M059J (cell line): ENCODE results near the gene VENTX. TPM values are rescaled to one million over a fixed set of nuclear protein-coding genes. Genes with fewer than 3 reads are reported as not detected.
"Not testable (repeated sequence)": the region's sequence is repeated elsewhere in the genome, so short reads cannot be mapped to it uniquely, and the experiment has no call there.

Source experiments
- DNase-seq: peaks from one replicate; pipeline ENCODE4 v3.0.0-alpha.2; 2012; ENCODE audit warnings: low read depth
- total RNA-seq: library from RNA; depleted of rRNA; stranded (reverse); fragments of >200 nt; shearing (Covaris generic); gene quantifications from 2 replicates; pipeline ENCODE4 v1.2.3, GENCODE V29; 2014

VENTX gene
- total RNA-seq, 1 experiment from 2014 or later: not detected

DNA sequence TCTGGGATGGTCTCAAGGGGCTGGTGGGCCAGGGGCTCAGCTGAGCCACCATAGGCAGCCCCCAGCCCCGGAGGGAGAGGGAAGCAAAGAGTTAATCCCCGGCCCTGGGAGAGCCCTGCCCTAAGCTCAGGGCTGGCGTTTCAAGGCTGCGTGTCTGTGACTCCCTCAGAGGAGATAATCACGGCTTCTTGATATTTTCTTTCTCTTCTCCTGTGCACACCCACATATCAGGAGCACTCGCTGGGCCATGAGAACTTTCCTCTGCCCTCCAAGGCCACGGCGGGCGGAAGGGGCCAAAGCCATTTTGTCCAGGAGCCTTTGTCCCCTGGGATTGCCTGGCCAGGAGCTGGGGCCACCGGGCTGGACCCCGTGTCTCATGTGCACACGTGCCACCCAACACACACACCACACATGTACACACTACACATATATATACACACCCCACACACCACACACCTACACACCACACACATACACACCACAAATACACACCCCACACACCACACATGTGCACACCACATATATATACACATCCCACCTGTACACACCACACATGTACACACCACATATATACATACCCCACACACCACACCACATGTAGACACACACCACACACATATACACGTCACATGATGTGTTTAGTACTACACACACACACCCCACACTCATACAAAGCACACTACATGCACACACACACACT, 16.9 kb downstream of the VENTX start:
- DNase-seq: no peak

DNA sequence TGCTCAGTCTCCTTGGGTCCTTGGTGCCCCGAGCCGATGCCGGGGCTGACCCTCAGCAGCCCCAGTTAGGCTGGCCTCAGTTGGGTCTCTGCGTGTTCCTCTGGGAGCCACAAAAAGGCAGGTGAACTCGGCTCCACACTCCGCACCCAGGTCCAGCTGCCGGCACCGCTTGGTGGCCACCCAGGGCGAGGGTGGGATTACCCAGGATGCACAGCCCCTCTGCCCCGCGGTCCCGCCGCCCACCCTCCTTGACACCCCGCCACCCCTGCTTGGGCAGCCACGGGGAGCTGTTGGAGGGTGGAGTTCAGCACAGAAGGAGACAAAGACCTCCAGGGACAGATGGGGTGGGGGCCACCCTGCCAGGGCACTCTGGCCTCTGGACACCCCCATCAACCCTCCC, 17.7 kb downstream of the VENTX start:
- no peak for DNase-seq

DNA sequence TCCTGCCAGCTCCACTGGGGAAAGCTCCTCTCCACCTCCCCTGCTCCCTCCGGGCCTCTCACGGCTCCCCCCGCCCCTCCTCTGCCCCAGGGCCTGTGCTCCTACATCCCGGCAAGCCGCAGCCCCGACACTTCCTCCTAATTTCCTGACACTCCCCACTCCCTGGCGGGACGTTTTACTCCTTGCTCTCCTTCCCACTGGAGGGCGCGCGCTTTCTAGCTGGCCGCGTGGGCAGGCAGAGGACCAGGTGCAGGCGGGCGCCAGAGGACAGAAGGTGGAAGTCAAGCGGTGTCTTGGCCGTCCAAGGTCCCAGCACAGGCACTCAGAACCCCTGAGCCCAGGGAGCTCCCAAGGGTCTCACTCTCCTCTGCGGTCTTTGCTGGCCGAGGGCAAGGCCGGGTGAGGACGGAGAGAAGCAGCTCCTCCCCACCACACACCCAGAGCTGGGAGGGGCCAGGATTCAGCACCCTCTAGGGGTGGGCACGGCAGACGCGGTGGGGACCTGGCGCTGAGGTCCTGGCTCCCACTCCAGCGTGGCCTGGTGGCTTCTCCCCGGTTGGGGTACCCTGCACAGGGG, 19.9 kb downstream of the VENTX start:
- DNase-seq: no peak

DNA sequence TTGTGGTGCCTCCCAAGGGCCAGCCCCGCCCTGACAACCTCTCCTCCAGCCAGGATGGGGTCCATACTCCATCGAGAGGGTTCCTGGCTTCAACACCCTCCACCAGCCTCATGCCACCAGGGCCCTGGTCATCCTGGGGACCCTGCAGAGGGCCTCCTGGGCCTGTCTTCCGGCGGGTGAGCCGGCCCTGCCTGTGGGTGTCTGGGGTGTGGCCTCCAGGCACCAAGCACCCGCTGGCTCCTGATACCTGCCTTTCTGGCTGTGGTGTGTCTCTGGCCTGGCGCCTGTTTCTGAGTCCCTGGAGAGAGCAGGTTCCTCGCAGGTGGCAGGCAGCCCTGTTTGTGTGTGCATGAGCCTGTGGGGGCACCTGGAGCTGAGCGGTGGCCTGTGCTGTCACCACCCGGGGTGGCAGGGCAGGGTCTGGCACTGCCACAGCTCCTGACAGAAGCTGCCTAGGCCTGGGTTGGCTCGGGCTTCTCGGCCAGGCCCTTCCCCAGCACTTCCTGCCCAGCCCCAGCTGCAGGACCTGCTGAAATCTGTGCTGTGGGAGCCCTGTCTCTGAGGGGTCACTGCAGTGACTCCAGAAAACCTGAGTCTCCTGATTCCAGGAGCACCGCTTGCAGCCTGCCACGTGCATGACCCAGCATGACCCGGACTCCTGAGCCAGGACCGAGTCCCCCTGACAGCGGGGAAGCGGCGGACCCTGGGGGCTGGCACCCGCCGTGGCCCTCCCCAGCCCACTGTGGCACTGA, 20.6 kb downstream of the VENTX start:
- no peak for DNase-seq

DNA sequence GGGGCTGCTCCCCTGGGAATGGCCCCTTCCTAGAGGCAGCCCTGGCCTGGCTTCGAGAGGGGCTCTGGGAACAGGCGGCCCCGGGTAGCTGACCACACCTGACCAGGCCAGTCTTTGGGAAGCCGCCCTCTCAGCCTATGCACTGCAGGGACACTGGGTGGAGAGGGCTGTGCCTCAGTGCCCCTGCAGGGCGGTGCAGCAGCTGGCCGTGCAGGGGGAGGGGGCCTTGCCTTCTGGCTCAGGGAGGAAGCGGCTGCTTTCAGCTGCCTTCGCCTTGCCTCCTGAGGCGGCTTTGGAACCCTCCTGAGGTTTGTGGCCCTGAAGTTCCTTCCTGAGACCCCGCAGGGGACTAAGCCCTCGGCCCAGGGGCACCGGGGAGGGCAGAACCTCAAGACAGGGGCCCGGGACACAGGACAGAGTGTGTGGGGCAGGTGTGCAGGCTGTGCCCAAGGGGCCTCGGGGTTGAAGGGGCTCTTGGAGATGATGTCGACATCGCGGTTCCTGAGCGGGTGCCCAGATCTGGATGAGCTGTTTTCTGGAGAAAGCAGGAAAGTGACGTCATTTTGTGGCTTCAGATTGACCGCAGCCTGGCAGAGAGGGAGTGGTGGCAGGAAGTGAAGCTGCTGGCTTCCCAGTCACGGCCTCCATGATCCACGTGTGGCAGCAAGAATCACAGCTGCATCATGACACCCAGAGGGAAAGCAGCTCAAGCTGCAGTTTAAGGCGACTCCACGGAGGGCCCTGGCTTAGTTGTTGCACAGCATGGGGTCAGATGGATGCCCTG, 21.4 kb downstream of the VENTX start:
- peak; percentile 99 for DNase-seq

DNA sequence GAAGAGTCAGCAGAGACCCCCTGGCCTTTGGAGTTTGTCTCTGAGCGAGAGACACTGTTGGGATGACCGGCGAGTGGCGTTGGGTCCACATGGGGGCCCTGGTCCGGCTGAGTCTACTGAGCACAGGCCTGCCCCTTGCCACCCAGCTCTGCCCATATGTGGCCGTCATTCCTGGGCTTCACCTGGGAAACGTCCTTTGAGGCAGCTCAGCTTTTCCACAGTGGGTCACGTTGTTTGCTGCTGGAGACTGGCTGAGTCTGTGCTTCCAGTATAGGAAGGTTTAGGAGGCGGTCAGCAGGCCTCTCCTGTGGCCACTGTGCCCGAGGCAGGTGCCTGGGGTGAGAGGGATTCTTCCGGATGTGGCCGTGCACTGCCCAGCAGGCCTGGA, 21.9 kb downstream of the VENTX start:
- DNase-seq: peak; percentile 62

DNA sequence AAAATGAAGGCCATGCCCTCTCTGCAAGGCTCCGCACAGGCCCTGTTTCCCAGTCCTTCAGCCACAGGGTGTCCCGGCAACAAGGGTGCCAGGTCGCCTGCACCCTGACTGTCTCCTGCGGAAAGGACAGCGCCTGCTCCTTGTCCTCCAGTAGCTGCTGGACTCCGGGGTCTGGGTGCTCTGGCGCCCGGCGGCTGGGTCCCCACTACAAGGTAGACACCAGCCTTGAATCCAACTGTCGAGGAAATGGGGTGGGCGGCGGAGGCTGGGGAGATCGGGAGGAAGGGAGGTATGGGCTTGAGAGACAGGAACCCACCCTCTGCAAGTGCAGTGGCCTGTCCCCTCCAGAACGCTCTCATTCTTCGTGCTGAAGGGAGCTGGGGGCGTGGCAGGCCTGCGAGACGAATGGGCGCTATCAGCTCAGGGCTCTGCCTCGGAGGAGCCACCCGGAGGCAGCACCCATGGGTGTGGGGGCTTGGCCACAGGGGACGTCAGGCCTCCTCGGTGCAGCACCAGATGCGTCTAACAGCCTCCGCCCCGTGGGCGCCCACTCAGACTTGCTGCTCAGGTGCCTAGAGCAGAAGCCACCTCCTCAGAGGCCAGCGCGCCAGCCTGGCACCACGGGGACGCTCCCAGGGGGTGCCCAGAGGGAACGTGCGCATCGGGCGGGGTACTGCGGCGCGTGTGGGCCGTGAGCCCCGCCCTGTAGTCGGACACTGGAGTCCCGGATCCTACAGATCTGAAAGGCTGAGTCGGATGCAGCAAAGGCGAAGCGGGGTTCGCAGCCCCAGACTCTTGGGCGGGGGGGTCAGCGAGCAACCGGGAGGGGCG, 23.5 kb downstream of the VENTX start:
- DNase-seq: peak; percentile 40

DNA sequence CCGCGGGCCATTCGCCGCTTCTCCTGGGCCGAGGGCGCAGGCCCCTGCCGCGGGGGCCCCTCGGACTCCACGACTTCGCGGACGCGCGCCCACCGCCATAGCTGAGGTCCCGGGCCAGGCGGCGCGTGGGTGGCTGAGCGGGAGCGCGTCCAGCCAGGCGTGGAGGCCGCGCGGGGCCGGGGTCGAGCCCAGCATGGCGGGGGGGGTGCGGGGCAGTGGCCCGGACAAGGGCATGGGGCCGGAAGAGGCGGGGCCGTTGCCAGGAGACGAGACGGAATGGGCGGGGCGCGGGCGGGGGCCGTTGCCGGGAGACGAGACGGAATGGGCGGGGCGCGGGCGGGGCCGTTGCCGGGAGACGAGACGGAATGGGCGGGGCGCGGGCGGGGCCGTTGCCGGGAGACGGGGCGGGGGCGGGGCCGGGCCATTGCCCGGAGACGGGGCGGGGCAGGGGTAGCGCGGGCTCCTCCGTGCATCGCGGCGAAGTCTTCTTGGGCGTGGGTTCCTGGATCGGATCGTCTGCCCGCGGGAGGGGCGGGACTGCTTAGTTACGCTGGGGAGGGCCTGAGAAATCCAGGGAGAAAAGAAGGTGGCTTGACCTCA, 24.2 kb downstream of the VENTX start:
- peak; percentile 54 for DNase-seq

DNA sequence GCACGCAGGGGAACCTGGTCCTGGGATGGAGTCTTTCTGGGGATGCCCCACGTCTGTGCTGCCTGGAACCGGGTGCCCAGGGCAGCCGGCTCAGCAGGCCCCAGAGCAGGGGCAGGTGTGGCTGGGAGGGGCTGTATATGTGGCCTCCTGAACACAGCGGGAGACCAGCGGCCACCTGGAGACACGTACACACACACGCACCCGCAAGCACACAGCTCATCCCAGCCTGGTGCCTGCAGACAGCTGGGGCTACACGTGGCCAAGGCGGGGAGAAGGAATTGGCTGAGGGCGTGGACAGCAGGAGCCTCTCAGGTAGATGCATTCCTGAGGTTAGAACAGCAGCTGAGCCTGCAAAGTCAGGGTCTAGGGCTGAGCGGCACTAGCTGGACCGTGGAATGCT, 25.0 kb downstream of the VENTX start:
- DNase-seq: no peak

DNA sequence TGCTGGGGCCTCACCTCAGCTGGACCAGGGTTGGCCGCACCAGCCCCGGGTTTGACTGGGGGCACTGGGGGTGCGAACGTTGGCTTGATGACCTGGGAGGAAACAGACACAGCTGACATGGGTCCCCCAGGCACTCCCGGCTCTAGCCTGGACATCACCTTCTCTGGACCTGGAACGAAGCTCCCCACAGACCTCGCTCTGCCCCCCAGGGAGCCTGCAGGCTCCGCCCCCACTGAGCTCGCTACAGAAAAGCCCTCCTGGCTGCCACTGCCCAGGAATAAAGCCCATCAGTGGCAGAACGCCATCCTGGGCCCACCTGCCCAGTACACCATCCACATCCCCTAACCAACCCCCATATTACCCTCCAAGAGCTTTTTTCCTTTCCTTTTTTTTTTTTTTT, 26.0 kb downstream of the VENTX start:
- DNase-seq: no peak

DNA sequence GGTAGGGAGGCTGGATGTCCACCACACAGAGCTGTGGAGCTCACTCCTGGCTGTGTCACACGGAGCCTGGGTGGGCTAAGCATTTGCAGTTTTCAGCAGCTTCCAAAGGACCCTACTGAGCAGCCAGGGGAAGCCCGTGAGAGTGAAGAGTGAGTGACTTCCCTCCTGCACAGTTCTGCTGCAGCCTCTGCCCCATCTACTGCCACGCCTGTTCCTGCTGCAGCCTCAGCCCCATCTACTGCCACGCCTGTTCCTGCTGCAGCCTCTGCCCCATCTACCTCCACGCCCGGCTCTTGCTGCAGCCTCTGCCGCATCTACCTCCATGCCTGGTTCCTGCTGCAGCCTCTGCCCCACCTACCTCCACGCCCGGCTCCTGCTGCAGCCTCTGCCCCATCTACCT, 26.8 kb downstream of the VENTX start:
- DNase-seq: no peak

DNA sequence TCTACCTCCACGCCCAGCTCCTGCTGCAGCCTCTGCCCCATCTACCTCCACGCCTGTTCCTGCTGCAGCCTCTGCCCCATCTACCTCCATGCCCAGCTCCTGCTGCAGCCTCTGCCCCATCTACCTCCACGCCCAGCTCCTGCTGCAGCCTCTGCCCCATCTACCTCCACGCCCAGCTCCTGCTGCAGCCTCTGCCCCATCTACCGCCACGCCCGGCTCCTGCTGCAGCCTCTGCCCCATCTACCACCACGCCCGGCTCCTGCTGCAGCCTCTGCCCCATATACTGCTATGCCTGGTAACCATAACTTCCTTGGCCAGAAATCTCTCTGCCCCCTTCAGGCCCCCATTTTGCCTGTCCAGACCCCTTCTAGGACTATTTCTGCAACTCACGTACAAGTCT, 27.4 kb downstream of the VENTX start:
- DNase-seq: not testable (repeated sequence)

DNA sequence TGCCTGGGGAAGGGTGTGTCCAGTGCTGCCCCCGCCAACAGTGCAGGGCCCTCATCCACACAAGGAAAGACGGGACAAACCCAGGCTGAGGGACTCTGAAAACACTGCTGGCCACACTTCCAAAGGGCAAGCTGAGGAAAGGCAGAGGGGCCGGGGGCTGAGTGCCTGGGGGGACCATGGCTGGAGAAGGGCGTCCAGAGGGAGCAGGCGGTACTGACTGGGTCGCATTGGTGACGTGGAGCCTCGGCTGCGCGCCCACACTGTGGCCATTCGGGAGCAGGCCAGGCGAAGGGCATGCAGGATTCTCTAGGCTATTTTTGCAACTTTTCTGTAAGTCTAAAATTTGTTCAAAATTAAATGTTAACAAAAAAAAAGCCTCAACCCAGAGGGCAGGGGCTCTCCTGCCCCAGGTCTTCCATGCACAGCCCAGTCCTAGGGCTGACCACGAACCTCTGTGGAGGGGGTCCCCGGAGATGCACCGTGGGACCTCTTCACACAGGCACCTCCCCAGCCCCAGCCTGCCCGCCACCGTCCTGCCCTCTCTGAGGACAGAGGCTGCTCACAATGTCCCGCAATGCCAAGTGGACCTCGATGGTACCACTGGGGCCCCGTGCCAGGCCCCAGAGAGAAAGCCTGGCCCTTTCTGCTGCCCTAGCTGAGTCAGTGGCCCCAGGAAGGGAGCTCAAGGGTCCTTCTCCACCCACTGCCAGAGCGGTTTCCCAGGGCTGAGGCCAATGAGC, 28.6 kb downstream of the VENTX start:
- DNase-seq: no peak

DNA sequence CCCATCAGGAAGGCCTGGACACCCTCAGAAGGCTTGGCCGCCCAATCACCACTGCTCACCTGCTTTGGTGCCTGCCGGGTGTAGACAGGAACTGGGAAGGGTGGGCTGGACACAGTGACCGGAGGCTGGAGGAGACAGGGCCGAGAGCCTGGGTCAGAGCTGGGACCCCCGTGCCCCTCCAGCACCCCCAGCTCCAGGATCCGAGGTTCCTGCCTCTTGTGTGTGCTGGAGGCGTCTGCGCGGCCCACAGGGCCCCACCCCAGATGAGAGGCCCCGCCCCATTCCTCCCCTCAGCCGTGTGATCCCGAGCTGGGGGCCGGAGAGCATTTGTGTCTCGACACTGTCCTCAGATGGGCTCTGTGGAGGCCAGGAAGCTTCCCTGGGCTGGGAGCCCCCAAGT, 29.6 kb downstream of the VENTX start:
- no peak for DNase-seq

DNA sequence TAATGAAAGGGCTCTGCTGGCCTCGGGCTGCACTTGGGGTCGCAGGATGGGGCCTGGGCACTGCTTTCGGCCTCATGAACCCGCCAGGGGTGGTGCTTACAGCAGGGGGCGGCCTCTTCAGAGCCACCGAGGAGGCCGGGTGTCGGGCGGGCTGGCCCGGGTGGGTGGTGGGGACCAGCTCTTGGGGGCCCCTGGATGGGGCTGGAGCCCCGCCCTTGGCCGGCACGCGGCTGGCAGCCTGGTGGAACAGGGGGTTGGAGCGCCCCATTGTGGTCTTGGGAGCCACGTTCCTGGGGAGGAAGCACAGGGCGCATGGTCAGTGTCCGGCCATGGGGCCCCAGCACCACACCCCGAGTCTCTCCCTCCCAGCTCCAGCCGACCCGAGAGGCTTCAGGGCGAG, 30.2 kb downstream of the VENTX start:
- DNase-seq: no peak

DNA sequence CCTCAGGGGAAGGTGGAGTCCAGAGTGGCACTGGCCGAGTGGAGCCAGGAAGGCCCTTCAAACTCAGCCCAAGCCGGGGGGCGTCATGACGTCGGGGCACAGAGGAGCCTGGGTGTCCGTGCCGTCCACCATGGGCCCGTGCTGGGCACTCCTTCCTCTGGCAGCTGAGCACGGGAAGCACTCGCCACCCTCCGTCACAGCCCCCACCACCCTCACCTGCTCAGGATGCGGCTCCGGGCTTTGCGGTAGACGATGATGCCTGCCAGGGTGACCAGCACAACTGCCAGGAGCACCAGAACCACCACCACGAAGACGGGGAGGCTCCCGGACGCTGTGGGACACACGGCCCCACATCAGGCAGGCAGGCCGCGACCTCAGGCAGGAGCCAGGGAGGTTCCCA, 30.9 kb downstream of the VENTX start:
- DNase-seq: no peak

DNA sequence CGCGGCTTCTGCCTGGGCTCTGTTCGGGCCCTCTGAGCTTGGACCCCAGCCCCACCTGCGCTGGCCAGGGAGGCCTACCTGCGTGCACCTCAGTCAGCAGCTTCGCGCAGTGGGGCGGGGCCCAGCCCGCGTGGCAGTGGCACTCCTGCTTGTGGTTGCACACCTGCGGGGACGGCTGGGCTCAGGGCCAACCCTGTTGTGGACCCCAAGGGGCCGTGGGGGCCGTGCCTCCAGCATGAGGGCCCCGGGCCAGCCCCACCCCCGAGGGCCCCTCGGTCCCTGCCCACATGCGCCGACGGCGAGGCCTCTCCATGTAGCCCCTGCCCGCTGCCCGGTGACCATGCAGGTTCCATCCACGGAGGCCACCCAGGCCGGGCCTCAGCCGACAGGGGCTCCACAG, 31.7 kb downstream of the VENTX start:
- no peak for DNase-seq

DNA sequence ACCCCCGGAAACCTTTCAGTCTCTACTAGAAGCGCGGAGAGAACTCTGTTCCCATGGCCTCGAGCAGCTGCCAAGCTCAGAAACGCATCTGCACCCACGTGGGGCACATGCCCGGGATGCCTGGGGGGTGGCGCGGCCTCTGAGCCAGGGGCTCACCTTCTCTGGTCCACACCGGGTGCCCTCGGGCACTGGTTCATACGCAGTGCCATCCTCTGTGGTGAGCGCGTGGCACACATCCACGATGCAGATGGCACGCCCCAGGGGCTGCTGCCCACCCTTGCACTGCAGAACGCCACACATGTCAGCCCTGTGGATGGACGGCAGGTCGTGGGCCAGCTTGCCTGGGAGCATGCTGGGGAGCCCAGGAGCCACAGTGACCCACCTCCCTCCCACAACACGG, 32.5 kb downstream of the VENTX start:
- no peak for DNase-seq

DNA sequence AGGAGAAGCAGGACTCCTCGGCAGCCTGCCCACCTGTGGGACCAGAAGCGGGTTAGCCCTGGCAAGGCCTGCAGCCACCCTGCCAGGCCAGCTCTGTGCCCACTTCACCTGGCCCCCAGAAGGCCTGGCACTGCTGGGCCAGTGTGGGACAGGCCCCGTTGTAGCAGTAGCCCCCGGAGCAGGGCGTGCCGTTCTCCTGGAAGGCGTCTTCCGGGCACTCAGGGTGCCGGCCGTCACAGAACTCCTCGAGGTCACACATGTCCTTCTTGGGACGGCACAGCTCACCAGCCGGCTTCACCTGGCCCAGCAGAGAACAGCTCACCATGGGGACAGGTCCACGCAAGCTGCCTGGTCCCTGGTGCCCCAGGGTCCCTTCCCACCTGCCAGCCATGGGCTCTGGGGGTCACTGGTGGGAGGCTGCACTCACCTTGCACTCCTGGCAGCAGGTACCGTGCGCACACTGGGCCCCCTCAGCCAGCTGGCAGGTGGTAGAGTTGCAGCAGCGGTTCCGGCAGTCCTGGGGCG, 33.2 kb downstream of the VENTX start:
- no peak for DNase-seq
